H1 (cell line): Measurements from ENCODE around the gene B4GALT5. TPM values are rescaled to one million over a fixed set of nuclear protein-coding genes. Genes with fewer than 3 reads are reported as not detected.

Experiments
- CEBPB ChIP-seq: IDR thresholded peaks from 2 replicates; pipeline ENCODE4 v1.6.1; 2012; ENCODE audit warnings: low read depth, low read length
- CHD1 ChIP-seq: IDR thresholded peaks from 2 replicates; pipeline ENCODE4 v1.6.1; 2012; ENCODE audit warnings: low read depth, low read length, improper control_type of control experiment
- CHD7 ChIP-seq: fragments of 300-600 bp; sonication (generic); IDR thresholded peaks from 2 replicates; pipeline ENCODE4 v1.7.1; 2012; ENCODE audit warnings: low read length, moderate library complexity, mild to moderate bottlenecking, inconsistent platforms; ENCODE audit not compliant: insufficient replicate concordance
- NRF1 ChIP-seq: IDR thresholded peaks from 2 replicates; pipeline ENCODE4 v1.6.1; 2011; ENCODE audit warnings: mild to moderate bottlenecking, low read depth, low read length, improper control_type of control experiment
- PHF8 ChIP-seq: fragments of 200-600 bp; sonication (generic); conservative IDR thresholded peaks from 2 replicates; pipeline ENCODE4 v1.7.1; 2012; ENCODE audit warnings: low read depth, mild to moderate bottlenecking, inconsistent platforms, low read length, moderate library complexity
- RBBP5 ChIP-seq: IDR thresholded peaks from 2 replicates; pipeline ENCODE4 v1.7.1; 2012; ENCODE audit warnings: low read depth, mild to moderate bottlenecking, inconsistent platforms, low read length, moderate library complexity, borderline replicate concordance
- SIX5 ChIP-seq: IDR thresholded peaks from 2 replicates; pipeline ENCODE4 v1.6.1; 2011; ENCODE audit warnings: mild to moderate bottlenecking, low read depth, low read length
- USF2 ChIP-seq: IDR thresholded peaks from 2 replicates; pipeline ENCODE4 v1.6.1; 2011; ENCODE audit warnings: low read length, improper control_type of control experiment
- YY1 ChIP-seq: IDR thresholded peaks from 2 replicates; pipeline ENCODE4 v1.6.1; 2011; ENCODE audit warnings: low read depth, mild to moderate bottlenecking, low read length
- polyA plus RNA-seq, 7 experiments: library from polyadenylated mRNA; depleted of rRNA in 3 of 7; stranded (reverse) in 5 of 7; unstranded in 2 of 7; fragments of >200 nt in 5 of 7; fragments of 200-250 nt in 2 of 7; gene quantifications; 1 replicate in 5 of 7; 2 replicates in 1 of 7; 4 replicates in 1 of 7; pipeline versions ENCODE4 v1.2.1 to v1.2.3, GENCODE V29; 2011 to 2013; ENCODE audit warnings: missing spikeins in 2 of 7, mixed read lengths in 2 of 7
- total RNA-seq: library from RNA; stranded (reverse); fragmentation: NEBNext Ultra II Directional; extraction: Animal tissue kit (Norgen Biotek cat#: 25700); gene quantifications from 2 replicates; pipeline ENCODE4 v1.2.1, GENCODE V29; 2021

The B4GALT5 gene
- total and polyA plus RNA-seq, 2 of the 8 experiments (the other 6 are each of a cell fraction or from before 2014, with no cell fraction given), result 46.5 to 75.4 TPM

DNA sequence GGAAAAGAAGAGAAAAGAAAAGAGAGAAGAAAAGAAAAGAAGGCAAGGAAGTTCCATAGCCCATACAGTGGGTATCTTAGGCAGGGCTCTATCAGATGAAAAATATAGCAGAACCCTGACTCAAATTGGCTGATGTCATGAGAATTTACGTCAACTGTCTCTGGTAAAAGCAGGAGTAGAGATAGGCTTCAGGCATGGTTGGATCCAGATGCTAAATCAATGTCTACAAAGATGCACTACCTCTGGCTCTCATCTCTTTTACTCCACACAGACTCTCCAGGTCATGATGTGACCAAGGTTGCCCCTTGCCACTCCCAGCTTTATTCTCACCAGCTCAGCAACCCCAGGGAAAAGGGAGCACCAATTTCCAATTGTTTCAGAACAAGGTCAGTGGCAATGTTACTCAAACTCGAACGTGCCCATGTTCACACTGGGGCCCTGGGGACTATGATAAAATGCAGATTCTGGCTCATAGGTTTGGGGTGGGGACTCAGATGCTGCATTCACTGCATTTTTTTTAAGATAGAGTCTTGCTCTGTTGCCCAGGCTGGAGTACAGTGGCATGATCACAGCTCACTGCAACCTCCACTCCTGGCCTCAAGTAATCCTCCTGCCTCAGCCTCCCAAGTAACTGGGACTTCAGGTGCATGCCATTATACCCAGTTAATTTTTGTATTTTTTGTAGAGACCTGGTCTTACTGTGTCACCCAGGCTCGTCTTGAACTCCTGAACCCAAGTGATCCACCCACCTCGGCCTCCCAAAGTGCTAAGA lies 112.3 kb downstream of the B4GALT5 start (continued):
- TF ChIP-seq CHD7, result no peak
- no peak for TF ChIP-seq SIX5
- TF ChIP-seq CHD1, result no peak
- no peak for TF ChIP-seq CEBPB
- TF ChIP-seq USF2, result no peak
- no peak for TF ChIP-seq YY1
- TF ChIP-seq RBBP5, result no peak
- no peak for TF ChIP-seq NRF1
- no peak for TF ChIP-seq PHF8
